Neural crest cell (in vitro differentiated cells): Measurements from ENCODE around the gene MT1B. TPM values are rescaled to one million over a fixed set of nuclear protein-coding genes. Genes with fewer than 3 reads are reported as not detected.

ENCODE experiments used
- DNase-seq: peaks from one replicate; pipeline ENCODE4 v3.0.0; 2021; ENCODE audit warnings: low read depth, mixed read lengths, low spot score
- H3K27ac Mint-ChIP-seq: one replicate; pipeline ENCODE4 v1.8.0; 2021; ENCODE audit warnings: mild to moderate bottlenecking, mixed read lengths; ENCODE audit not compliant: unreplicated experiment
- H3K27me3 Mint-ChIP-seq: 2 replicates; pipeline ENCODE4 v1.8.0; 2021; ENCODE audit warnings: low read depth, mild to moderate bottlenecking, mixed read lengths
- H3K36me3 Mint-ChIP-seq: 2 replicates; pipeline ENCODE4 v1.8.0; 2021; ENCODE audit warnings: low read depth, mild to moderate bottlenecking, mixed read lengths
- H3K4me1 Mint-ChIP-seq: 2 replicates; pipeline ENCODE4 v1.8.0; 2021; ENCODE audit warnings: mixed read lengths
- H3K4me3 Mint-ChIP-seq: one replicate; pipeline ENCODE4 v1.8.0; 2021; ENCODE audit warnings: mild to moderate bottlenecking, mixed read lengths
- H3K9me3 Mint-ChIP-seq: 2 replicates; pipeline ENCODE4 v1.8.0; 2021; ENCODE audit warnings: mixed read lengths
- CTCF ChIP-seq: fragments of 200-600 bp; sonication (generic); conservative IDR thresholded peaks from 2 replicates; pipeline ENCODE4 v1.5.0; 2021; ENCODE audit warnings: antibody characterized with exemption, mild to moderate bottlenecking
- total RNA-seq: library from RNA; stranded (reverse); gene quantifications from 2 replicates; pipeline ENCODE4 v1.2.1, GENCODE V29; 2021

The MT1B gene
- total RNA-seq, 1 donor from 2014 or later = not detected

- DNase-seq = no peak
- no peak overlapping the region for H3K27ac Mint-ChIP-seq
These were observed 40.2 kb downstream of the MT1B start for GRCh38 chr16:56691885-56692284.

GRCh38 chr16:56695246-56695645, 43.6 kb downstream of the MT1B start:
- H3K27ac Mint-ChIP-seq = no peak overlapping the region
- peaks cover 4% of the 10 kb centered on the region for H3K27me3 Mint-ChIP-seq
- no peaks in the 10 kb centered on the region for H3K4me1 Mint-ChIP-seq
- peaks cover 3% of the 10 kb centered on the region for H3K9me3 Mint-ChIP-seq
- H3K36me3 Mint-ChIP-seq = no peaks in the 10 kb centered on the region
- H3K4me3 Mint-ChIP-seq = no peak overlapping the region
- no peak for DNase-seq
- TF ChIP-seq CTCF = no peak

More at GRCh38 chr16:56691885-56692284, 40.2 kb downstream of the MT1B start:
- Mint-ChIP-seq H3K4me1 (peaks cover 3% of the 10 kb centered on the region), H3K27me3 (peaks cover 6% of the 10 kb centered on the region), H3K36me3 (no peaks in the 10 kb centered on the region), H3K9me3 (peaks cover 5% of the 10 kb centered on the region), H3K4me3 (no peak overlapping the region)
- no peak for TF ChIP-seq CTCF

GRCh38 chr16:56697456-56698155, 45.9 kb downstream of the MT1B start:
- TF ChIP-seq CTCF = no peak
- no peaks in the 10 kb centered on the region for H3K27me3 Mint-ChIP-seq
- no peak overlapping the region for H3K27ac Mint-ChIP-seq
- no peaks in the 10 kb centered on the region for H3K9me3 Mint-ChIP-seq
- no peak for DNase-seq
- H3K4me1 Mint-ChIP-seq = peaks cover 7% of the 10 kb centered on the region
- H3K36me3 Mint-ChIP-seq = no peaks in the 10 kb centered on the region
- H3K4me3 Mint-ChIP-seq = no peak overlapping the region

GRCh38 chr16:56700195-56700594, 48.5 kb downstream of the MT1B start:
- no peak overlapping the region for H3K4me3 Mint-ChIP-seq
- H3K27me3 Mint-ChIP-seq = no peaks in the 10 kb centered on the region
- no peak for TF ChIP-seq CTCF
- no peaks in the 10 kb centered on the region for H3K36me3 Mint-ChIP-seq
- no peak for DNase-seq
- H3K9me3 Mint-ChIP-seq = no peaks in the 10 kb centered on the region
- H3K27ac Mint-ChIP-seq = no peak overlapping the region
- peaks cover 7% of the 10 kb centered on the region for H3K4me1 Mint-ChIP-seq

- DNase-seq = no peak
- Mint-ChIP-seq H3K9me3 (no peaks in the 10 kb centered on the region), H3K27me3 (no peaks in the 10 kb centered on the region), H3K4me3 (no peak overlapping the region), H3K4me1 (peaks cover 7% of the 10 kb centered on the region), H3K27ac (no peak overlapping the region), H3K36me3 (no peaks in the 10 kb centered on the region)
- no peak for TF ChIP-seq CTCF
These were observed 48.9 kb downstream of the MT1B start for GRCh38 chr16:56700631-56701030.
